HL-60 (cell line): ENCODE data around the gene RERE.

ENCODE experiments used
- DNase-seq, 2 experiments: peaks; one replicate each; pipeline ENCODE4 v3.0.0-alpha.2; 2010 to 2020; ENCODE audit warnings: low read depth in 1 of 2, low spot score in 1 of 2
- H3K27ac ChIP-seq: fragments of 250-450 bp; sonication (Bioruptor Pico); replicated peaks from 2 replicates; pipeline ENCODE4 v1.5.1; 2020; ENCODE audit warnings: mild to moderate bottlenecking, moderate library complexity
- H3K27me3 ChIP-seq: fragments of 250-450 bp; sonication (Bioruptor Pico); 2 replicates; pipeline ENCODE4 v1.5.1; 2021; ENCODE audit warnings: mild to moderate bottlenecking, moderate library complexity; ENCODE audit not compliant: insufficient read depth, poor library complexity, severe bottlenecking
- H3K4me3 ChIP-seq: replicated peaks from 2 replicates; pipeline ENCODE4 v1.5.1; 2011; ENCODE audit warnings: mild to moderate bottlenecking, control low read depth, low read length; ENCODE audit not compliant: insufficient read depth
- GABPA ChIP-seq: IDR thresholded peaks from 2 replicates; pipeline ENCODE4 v1.6.1; 2012; ENCODE audit warnings: low read depth
- POLR2AphosphoS5 ChIP-seq: IDR thresholded peaks from 2 replicates; pipeline ENCODE4 v1.6.1; 2012; ENCODE audit warnings: low read depth
- SPI1 ChIP-seq: IDR thresholded peaks from 2 replicates; pipeline ENCODE4 v1.6.1; 2012; ENCODE audit warnings: low read depth, mild to moderate bottlenecking, borderline replicate concordance
- TF ChIP-seq, protein P1 (sequence below): IDR thresholded peaks from 2 replicates; pipeline ENCODE4 v1.6.1; 2012; ENCODE audit warnings: low read depth; ENCODE audit not compliant: insufficient replicate concordance
- TF ChIP-seq, protein P2 (sequence below): IDR thresholded peaks from one replicate; pipeline ENCODE4 v1.5.1; 2011; ENCODE audit warnings: low read length, control low read depth, inconsistent platforms; ENCODE audit not compliant: insufficient read depth

Gene RERE

DNA sequence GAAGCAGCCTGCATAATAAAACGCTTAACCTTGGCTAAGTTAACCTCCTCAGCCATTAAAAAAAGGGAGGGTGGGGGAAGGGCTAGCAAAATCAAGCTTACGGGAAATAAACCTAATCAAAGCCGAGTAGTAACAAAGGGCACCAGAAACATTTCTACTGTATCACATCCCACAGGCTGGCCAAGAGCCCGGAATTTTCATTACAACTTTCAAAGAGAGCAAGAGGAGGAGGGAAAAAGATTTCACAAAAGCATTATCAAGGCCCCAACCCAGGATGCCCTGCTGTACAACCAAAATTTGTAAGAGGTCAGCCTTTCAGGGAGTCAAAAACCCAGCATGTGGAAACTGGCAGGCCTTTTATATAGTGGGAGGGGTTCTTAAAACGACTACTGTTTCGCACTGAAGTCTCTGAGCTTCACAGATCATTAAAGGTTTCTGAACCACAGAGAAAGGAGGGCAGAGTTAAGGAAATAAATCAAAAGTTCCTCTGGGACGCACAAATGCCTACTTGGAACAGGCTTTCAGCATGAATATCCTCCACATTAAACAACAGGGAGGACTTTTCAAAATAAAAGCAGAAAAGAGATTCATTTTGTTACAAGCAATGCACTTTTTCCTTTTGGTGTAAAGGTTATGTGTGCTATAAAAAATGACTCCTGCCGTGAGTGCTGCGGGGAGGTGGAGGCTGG lies 409.1 kb downstream of the RERE start:
- TF ChIP-seq GABPA: no peak
- no peak for DNase-seq
- H3K4me3 ChIP-seq: no peak overlapping the region
- H3K27me3 ChIP-seq: no peaks in the 10 kb centered on the region
- H3K27ac ChIP-seq: no peak overlapping the region

DNA sequence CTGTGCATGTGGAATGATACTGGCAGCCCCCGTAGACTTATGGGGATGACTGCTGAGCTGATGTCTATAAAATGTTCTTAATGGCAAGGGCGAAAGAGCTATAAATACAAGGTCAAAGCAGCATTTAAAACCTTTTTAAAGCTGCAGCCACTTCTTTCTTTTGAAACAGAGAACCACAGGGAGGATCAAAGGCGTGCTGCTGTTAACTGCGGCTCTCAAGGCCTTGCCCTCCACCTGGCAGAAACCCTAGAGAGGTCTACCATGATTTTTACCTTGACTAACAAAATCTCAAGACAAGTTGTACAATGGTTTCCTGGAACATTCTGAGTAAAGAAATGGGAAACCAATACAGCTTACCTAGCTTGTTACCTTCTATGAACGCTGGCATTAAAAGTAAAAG lies 409.8 kb downstream of the RERE start:
- TF ChIP-seq, protein P1, sequence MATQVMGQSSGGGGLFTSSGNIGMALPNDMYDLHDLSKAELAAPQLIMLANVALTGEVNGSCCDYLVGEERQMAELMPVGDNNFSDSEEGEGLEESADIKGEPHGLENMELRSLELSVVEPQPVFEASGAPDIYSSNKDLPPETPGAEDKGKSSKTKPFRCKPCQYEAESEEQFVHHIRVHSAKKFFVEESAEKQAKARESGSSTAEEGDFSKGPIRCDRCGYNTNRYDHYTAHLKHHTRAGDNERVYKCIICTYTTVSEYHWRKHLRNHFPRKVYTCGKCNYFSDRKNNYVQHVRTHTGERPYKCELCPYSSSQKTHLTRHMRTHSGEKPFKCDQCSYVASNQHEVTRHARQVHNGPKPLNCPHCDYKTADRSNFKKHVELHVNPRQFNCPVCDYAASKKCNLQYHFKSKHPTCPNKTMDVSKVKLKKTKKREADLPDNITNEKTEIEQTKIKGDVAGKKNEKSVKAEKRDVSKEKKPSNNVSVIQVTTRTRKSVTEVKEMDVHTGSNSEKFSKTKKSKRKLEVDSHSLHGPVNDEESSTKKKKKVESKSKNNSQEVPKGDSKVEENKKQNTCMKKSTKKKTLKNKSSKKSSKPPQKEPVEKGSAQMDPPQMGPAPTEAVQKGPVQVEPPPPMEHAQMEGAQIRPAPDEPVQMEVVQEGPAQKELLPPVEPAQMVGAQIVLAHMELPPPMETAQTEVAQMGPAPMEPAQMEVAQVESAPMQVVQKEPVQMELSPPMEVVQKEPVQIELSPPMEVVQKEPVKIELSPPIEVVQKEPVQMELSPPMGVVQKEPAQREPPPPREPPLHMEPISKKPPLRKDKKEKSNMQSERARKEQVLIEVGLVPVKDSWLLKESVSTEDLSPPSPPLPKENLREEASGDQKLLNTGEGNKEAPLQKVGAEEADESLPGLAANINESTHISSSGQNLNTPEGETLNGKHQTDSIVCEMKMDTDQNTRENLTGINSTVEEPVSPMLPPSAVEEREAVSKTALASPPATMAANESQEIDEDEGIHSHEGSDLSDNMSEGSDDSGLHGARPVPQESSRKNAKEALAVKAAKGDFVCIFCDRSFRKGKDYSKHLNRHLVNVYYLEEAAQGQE: no peak
- TF ChIP-seq SPI1: no peak
- TF ChIP-seq, protein P2, sequence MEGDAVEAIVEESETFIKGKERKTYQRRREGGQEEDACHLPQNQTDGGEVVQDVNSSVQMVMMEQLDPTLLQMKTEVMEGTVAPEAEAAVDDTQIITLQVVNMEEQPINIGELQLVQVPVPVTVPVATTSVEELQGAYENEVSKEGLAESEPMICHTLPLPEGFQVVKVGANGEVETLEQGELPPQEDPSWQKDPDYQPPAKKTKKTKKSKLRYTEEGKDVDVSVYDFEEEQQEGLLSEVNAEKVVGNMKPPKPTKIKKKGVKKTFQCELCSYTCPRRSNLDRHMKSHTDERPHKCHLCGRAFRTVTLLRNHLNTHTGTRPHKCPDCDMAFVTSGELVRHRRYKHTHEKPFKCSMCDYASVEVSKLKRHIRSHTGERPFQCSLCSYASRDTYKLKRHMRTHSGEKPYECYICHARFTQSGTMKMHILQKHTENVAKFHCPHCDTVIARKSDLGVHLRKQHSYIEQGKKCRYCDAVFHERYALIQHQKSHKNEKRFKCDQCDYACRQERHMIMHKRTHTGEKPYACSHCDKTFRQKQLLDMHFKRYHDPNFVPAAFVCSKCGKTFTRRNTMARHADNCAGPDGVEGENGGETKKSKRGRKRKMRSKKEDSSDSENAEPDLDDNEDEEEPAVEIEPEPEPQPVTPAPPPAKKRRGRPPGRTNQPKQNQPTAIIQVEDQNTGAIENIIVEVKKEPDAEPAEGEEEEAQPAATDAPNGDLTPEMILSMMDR: no peak
- Histone ChIP-seq H3K27ac (no peak overlapping the region), H3K4me3 (no peak overlapping the region), H3K27me3 (no peaks in the 10 kb centered on the region)
- no peak for DNase-seq

DNA sequence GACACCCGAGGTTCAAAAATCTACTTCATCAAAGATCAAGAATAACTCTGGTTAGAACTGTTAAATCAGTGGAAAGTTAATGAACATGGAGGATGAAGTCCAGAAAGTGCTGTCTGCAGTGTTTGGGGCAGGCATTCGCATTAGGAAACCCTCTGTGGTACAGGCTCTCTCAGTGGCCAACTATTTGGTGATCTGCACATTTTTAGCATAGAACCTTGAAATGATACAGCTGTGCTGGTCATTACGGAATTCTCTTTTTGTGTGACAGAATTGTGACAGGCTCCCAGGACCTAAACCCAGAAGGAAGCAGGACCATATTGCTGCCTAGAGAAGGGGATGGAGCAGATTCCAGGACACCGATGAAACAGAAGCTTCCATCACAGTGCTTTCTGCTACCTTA lies 410.5 kb downstream of the RERE start:
- TF ChIP-seq GABPA (no peak), POLR2AphosphoS5 (no peak), SPI1 (no peak)
- TF ChIP-seq, protein P2: no peak
- TF ChIP-seq, protein P1: no peak
- no peak overlapping the region for H3K27ac ChIP-seq
- no peak for DNase-seq
- no peaks in the 10 kb centered on the region for H3K27me3 ChIP-seq
- H3K4me3 ChIP-seq: no peak overlapping the region

DNA sequence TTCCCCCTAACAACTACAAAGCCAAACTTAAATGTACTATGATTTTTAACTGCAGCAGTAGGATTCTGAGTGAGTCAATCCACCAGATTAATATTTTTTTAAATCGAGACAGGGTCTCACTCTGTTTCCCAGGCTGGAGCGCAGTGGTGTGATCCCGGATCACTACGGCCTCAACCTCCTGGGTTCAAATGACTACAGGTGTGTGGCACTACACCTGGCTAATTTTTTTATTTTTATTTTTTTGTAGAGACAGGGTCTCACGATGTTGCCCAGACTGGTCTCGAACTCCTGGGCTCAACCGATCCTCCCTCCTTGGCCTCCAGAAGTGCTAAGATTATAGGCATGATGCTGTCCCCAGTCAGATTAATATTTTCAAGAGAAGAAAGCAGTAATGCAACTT lies 411.4 kb downstream of the RERE start:
- H3K4me3 ChIP-seq: no peak overlapping the region

More for the DNA sequence above, 411.4 kb downstream of the RERE start:
- Histone ChIP-seq H3K27me3 (no peaks in the 10 kb centered on the region), H3K27ac (no peak overlapping the region)
- DNase-seq: no peak
- TF ChIP-seq, protein P2: no peak
- no peak for TF ChIP-seq GABPA
- TF ChIP-seq, protein P1: no peak
- TF ChIP-seq POLR2AphosphoS5: no peak
- no peak for TF ChIP-seq SPI1
